ENCODE results near the gene EPHA1. TPM values are rescaled to one million over a fixed set of nuclear protein-coding genes. Genes with fewer than 3 reads are reported as not detected.

Gene EPHA1
- total RNA-seq, 3 donors from 2014 or later: 1.1 to 1.9 (median 1.5) TPM

DNA sequence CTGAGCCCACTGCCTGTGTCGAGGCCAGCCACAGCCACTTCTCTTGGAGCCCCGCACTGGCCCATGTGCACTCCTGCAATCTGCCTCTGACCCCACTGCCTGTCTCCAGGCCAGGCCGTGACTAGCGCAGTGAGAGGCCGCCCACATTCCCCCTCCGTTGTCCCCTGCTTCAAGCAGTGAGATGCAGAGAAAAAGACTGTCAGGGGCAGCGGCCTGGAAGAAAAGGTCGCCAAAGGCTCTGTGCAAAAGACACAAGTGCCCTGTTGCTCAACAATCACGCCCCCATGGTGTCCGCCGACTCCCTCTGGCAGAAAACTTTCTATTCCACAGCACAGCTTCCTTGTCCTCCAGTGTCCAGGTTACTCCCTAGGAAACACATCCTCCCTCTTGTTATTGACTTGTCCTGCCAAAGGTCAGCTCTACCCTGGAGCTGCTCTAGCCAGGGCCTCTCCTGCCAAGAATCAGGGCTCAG lies 56.1 kb downstream of the EPHA1 start:
- ATAC-seq (no peak), DNase-seq (no peak)
- H3K9me3 Mint-ChIP-seq: no peaks in the 10 kb centered on the region
- no peaks in the 10 kb centered on the region for H3K36me3 Mint-ChIP-seq (ENCODE audit: insufficient read depth)
- H3K27me3 Mint-ChIP-seq (ENCODE audit: low read depth): peaks cover 2% of the 10 kb centered on the region
- no peaks in the 10 kb centered on the region for H3K4me1 Mint-ChIP-seq (ENCODE audit: low read depth)
- H3K4me3 Mint-ChIP-seq: no peak overlapping the region

DNA sequence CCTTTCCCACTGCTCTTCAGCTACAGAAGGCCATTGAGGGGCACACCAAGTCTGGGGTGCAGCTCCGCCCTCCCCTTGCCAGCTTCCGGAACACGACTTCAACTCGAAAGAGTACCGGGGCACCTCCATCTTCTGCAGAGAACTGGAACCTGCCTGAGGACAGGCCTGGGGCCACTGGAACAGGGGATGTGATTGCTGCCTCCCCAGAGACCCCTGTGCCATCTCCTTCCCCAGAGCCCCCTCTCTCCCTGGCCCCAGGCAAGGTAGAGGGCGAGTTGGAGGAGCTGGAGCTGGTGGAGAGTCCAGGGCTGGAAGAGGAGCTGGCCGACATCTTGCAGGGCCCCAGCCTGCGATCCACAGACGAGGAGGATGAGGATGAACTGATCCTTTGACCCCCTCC lies 57.1 kb downstream of the EPHA1 start:
- Mint-ChIP-seq H3K4me1 (ENCODE audit: low read depth) (no peaks in the 10 kb centered on the region), H3K36me3 (ENCODE audit: insufficient read depth) (no peaks in the 10 kb centered on the region), H3K9me3 (no peaks in the 10 kb centered on the region), H3K4me3 (no peak overlapping the region), H3K27me3 (ENCODE audit: low read depth) (peaks cover 7% of the 10 kb centered on the region)
- ATAC-seq (no peak), DNase-seq (no peak)

DNA sequence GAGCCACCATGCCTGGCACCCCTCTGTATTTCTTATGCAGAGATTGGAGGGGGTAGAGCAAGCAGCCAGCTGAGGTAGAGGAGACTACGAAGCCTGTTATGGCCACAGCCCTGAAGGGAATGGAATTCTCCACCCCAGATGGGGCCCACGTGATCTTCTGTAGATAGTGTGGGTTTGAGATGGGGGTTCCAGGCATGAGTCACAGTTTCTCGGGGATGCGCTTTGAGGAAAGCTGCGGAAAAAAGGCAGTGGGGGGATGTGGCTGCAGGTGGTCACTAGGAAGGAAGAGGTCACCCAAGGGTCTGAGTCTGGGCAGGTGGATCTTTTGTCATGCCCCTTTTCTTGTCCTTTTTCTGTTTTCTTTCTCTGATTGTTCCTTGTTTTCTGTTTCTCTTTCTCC lies 57.6 kb downstream of the EPHA1 start:
- Mint-ChIP-seq H3K4me1 (ENCODE audit: low read depth) (no peaks in the 10 kb centered on the region), H3K9me3 (no peaks in the 10 kb centered on the region), H3K36me3 (ENCODE audit: insufficient read depth) (no peaks in the 10 kb centered on the region), H3K27me3 (ENCODE audit: low read depth) (peaks cover 11% of the 10 kb centered on the region), H3K4me3 (no peak overlapping the region)
- DNase-seq (no peak), ATAC-seq (no peak)

DNA sequence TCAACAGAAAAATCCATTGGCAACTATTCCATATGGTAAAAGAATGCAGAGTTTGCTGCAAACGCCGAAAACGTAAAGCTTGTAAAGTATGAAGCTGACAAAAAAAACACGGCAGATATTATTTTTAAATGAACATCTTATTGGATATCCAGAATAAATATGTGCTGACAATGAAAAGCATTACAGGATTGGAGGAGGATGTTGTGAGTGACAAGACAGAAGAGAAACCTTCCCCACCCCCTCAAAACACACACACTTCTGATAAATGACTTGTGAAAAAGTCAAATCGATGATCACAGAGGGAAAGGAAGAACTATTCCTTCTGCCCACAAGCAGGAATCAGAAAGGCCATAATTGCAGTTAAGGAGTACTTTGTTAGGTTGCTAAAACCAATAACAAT lies 60.7 kb downstream of the EPHA1 start:
- peaks cover 11% of the 10 kb centered on the region for H3K27me3 Mint-ChIP-seq (ENCODE audit: low read depth)
- no peaks in the 10 kb centered on the region for H3K9me3 Mint-ChIP-seq
- ATAC-seq: no peak
- H3K4me1 Mint-ChIP-seq (ENCODE audit: low read depth): peaks cover 9% of the 10 kb centered on the region
- no peak overlapping the region for H3K4me3 Mint-ChIP-seq
- no peaks in the 10 kb centered on the region for H3K36me3 Mint-ChIP-seq (ENCODE audit: insufficient read depth)
- DNase-seq: no peak

DNA sequence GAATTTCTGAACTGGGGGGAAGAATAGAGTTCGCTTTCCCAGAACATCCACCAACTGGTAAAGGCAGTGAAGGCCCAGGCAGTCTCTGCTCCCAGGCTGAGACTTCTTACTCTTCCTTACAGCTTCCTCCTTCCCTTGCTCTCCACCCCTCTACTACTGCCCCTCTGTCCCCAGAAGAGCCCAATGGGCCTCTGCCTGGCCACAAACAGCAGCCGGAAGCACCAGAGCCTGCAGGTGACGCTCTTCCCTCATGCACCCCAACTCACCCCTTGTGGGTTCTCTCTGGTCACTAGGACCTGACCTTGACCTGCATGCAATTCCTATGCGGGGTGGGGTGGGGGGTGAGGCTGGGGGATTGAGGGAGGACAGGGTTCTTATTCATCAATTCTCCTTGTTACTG lies 62.6 kb downstream of the EPHA1 start:
- no peak for ATAC-seq
- no peaks in the 10 kb centered on the region for H3K36me3 Mint-ChIP-seq (ENCODE audit: insufficient read depth)
- H3K9me3 Mint-ChIP-seq: no peaks in the 10 kb centered on the region
- no peak for DNase-seq
- peaks cover 9% of the 10 kb centered on the region for H3K4me1 Mint-ChIP-seq (ENCODE audit: low read depth)
- H3K4me3 Mint-ChIP-seq: peak overlapping the region; percentile 69
- peaks cover 11% of the 10 kb centered on the region for H3K27me3 Mint-ChIP-seq (ENCODE audit: low read depth)

DNA sequence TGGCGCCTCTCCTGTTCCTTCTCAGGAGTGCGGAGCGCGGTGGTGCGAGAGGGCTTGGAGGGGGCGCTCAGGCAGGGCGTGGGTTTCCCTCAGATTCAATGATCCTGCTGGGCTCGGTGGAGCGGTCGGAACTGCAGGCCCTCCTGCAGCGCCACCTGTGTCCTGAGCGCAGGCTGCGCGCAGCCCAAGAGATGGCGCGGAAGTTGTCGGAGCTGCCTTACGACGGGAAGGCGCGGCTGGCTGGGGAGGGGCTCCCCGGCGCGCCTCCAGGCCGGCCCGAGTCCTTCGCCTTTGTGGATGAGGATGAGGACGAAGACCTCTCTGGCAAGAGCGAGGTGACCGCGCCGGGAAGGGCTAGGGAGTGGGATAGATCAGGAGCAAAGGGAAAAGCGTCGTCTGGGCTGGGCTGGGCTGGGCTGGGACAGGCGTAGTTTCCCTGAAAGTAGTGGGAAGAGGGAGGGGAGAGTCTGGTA lies 63.2 kb downstream of the EPHA1 start:
- ATAC-seq: peak; percentile 98 to 99
- peak overlapping the region; percentile 69 for H3K4me3 Mint-ChIP-seq
- no peaks in the 10 kb centered on the region for H3K9me3 Mint-ChIP-seq
- no peaks in the 10 kb centered on the region for H3K36me3 Mint-ChIP-seq (ENCODE audit: insufficient read depth)
- peaks cover 11% of the 10 kb centered on the region for H3K27me3 Mint-ChIP-seq (ENCODE audit: low read depth)
- peak; percentile 53 for DNase-seq
- H3K4me1 Mint-ChIP-seq (ENCODE audit: low read depth): peaks cover 9% of the 10 kb centered on the region

DNA sequence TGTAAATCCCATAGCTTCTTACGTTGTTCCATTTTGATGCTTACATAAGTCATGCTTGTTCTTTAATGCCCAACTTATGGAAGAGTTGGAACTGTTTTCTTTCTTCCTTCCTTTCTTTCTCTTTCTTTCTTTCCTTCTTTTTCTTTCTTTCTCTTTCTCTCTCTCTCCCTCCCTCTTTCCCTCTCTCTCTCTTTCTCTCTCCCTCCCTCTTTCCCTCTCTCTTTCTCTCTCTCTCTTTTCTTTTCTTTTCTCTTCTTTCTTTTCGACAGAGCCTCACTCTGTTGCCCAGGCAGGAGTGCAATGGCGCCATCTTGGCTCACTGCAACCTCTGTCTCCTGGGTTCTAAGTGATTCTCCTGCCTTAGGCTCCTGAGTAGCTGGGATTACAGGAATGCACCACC lies 65.1 kb downstream of the EPHA1 start:
- Mint-ChIP-seq H3K4me1 (ENCODE audit: low read depth) (peaks cover 9% of the 10 kb centered on the region), H3K36me3 (ENCODE audit: insufficient read depth) (no peaks in the 10 kb centered on the region), H3K9me3 (no peaks in the 10 kb centered on the region), H3K27me3 (ENCODE audit: low read depth) (peaks cover 19% of the 10 kb centered on the region), H3K4me3 (no peak overlapping the region)
- ATAC-seq (no peak), DNase-seq (no peak)

DNA sequence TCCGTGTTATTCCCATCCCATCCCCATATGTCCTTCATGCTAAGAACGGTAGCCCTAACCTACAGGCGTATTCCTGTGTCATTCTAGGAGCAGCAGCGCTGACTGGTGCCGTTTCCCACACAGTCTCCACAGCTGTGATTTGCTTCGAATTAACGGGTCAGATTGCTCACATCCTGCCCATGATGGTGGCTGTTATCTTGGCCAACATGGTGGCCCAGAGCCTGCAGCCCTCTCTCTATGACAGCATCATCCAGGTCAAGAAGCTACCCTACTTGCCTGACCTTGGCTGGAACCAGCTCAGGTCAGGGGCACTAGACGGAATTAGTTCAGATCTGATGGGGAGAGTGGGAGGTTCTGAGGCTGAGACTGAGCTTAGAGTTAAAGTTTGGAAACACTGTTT lies 66.8 kb downstream of the EPHA1 start:
- H3K4me1 Mint-ChIP-seq (ENCODE audit: low read depth): peaks cover 9% of the 10 kb centered on the region
- no peaks in the 10 kb centered on the region for H3K9me3 Mint-ChIP-seq
- DNase-seq: no peak
- H3K4me3 Mint-ChIP-seq: no peak overlapping the region
- no peaks in the 10 kb centered on the region for H3K36me3 Mint-ChIP-seq (ENCODE audit: insufficient read depth)
- no peak for ATAC-seq
- H3K27me3 Mint-ChIP-seq (ENCODE audit: low read depth): peaks cover 16% of the 10 kb centered on the region

Other genes starting within 250 kb of the EPHA1 start
- gene TAS2R39, start 225.4 kb downstream of the EPHA1 start, total RNA-seq: not detected
- not detected for gene TAS2R40, start 186.8 kb downstream of the EPHA1 start, total RNA-seq
- 10 to 100 TPM; 90.4 to 97.2 (median 96.5) TPM for gene GSTK1, start 145.4 kb downstream of the EPHA1 start, total RNA-seq
- gene TMEM139, start 123.9 kb downstream of the EPHA1 start, total RNA-seq: under 1 TPM in 2 of 3 donors, not detected in 1; 0.19 to 0.32 TPM
- gene CASP2, start 120.5 kb downstream of the EPHA1 start, total RNA-seq: 10 to 100 TPM; 82.2 to 90.5 (median 88.6) TPM
- not detected for gene CLCN1, start 92.7 kb downstream of the EPHA1 start, total RNA-seq
- gene FAM131B, start 46.1 kb downstream of the EPHA1 start, total RNA-seq: under 1 TPM; 0.28 to 0.50 (median 0.43) TPM
- gene ZYX, start 27.5 kb downstream of the EPHA1 start, total RNA-seq: 10 to 100 TPM; 89.0 to 94.2 (median 90.6) TPM
- gene TAS2R60, start 34.6 kb upstream of the EPHA1 start, total RNA-seq: not detected
- gene TAS2R41, start 69.0 kb upstream of the EPHA1 start, total RNA-seq: not detected
- under 1 TPM in 1 of 3 donors, not detected in 2; 0.63 TPM for gene CTAGE15, start 162.9 kb upstream of the EPHA1 start, total RNA-seq
- gene TCAF2, start 212.1 kb upstream of the EPHA1 start, total RNA-seq: 10 to 100 TPM; 19.7 to 25.6 (median 21.9) TPM